Activated CD8-positive, alpha-beta memory T cell treated with anti-CD3 and anti-CD28 coated beads, Interleukin-2, amount 50 U/mL, for 1 hour (primary cell): ENCODE measurements around the gene MX2.
A peak's percentile ranks its signal among the peaks of the same experiment; 100 is the strongest.
"Not testable (repeated sequence)": the region's sequence is repeated elsewhere in the genome, so short reads cannot be mapped to it uniquely, and the experiment has no call there.

Source experiments
- DNase-seq: peaks from one replicate; pipeline ENCODE4 v3.0.0-alpha.2; 2020; ENCODE audit errors: extremely low read depth

MX2 gene

GRCh38 chr21:41417505-41417904 is 55.7 kb downstream of the MX2 start:
- DNase-seq = not testable (repeated sequence)

GRCh38 chr21:41418393-41418792 is 56.6 kb downstream of the MX2 start:
- DNase-seq = no peak

GRCh38 chr21:41418956-41419680 is 57.3 kb downstream of the MX2 start:
- DNase-seq = no peak

GRCh38 chr21:41419921-41420862 is 58.4 kb downstream of the MX2 start:
- peak; percentile 19 for DNase-seq

GRCh38 chr21:41420998-41421397 is 59.2 kb downstream of the MX2 start:
- not testable (repeated sequence) for DNase-seq

- DNase-seq = no peak
Measured at GRCh38 chr21:41422546-41423304, 60.9 kb downstream of the MX2 start.

GRCh38 chr21:41423305-41423636 is 61.4 kb downstream of the MX2 start:
- not testable (repeated sequence) for DNase-seq

- DNase-seq = no peak
Measured at GRCh38 chr21:41425588-41425953, 63.7 kb downstream of the MX2 start.

- DNase-seq = peak; percentile 51
Measured at GRCh38 chr21:41425954-41426675, 64.3 kb downstream of the MX2 start, which contains the start of gene MX1. Gene MX1, plus strand, starts transcription at chr21:41426239. Its CDS starts 5,832 bp downstream, at chr21:41432071.

GRCh38 chr21:41426676-41427404 is 65.0 kb downstream of the MX2 start:
- DNase-seq = no peak

GRCh38 chr21:41427556-41427955 is 65.7 kb downstream of the MX2 start:
- no peak for DNase-seq

- no peak for DNase-seq
Measured at GRCh38 chr21:41428311-41428710, 66.5 kb downstream of the MX2 start.

GRCh38 chr21:41428847-41429246 is 67.0 kb downstream of the MX2 start:
- no peak for DNase-seq

- DNase-seq = no peak
Measured at GRCh38 chr21:41429305-41429704, 67.5 kb downstream of the MX2 start.

GRCh38 chr21:41429925-41430491 is 68.2 kb downstream of the MX2 start:
- no peak for DNase-seq

GRCh38 chr21:41431788-41432548 is 70.1 kb downstream of the MX2 start:
- no peak for DNase-seq

GRCh38 chr21:41432562-41433460 is 71.0 kb downstream of the MX2 start:
- no peak for DNase-seq

GRCh38 chr21:41433566-41433965 is 71.7 kb downstream of the MX2 start:
- DNase-seq = no peak

- DNase-seq = no peak
Measured at GRCh38 chr21:41435706-41436105, 73.9 kb downstream of the MX2 start.
